DOHH2 (cell line): ENCODE results near the gene PPM1M.

Experiments used
- H3F3A ChIP-seq: fragments of 200-600 bp; sonication (generic), shearing (Covaris generic); 2 replicates; pipeline ENCODE4 v1.6.0; 2016; ENCODE audit warnings: antibody characterized with exemption, mild to moderate bottlenecking; ENCODE audit not compliant: control insufficient read depth, insufficient read depth
- H3K27ac ChIP-seq: fragments of 200-600 bp; sonication (generic); 2 replicates; pipeline ENCODE4 v1.5.1; 2014; ENCODE audit warnings: low read depth, mild to moderate bottlenecking, low read length, moderate library complexity
- H3K27me3 ChIP-seq: fragments of 200-600 bp; sonication (generic); 2 replicates; pipeline ENCODE4 v1.6.1; 2014; ENCODE audit warnings: mild to moderate bottlenecking, low read length, mixed read lengths; ENCODE audit not compliant: control insufficient read depth
- H3K36me3 ChIP-seq: fragments of 200-600 bp; sonication (generic); 2 replicates; pipeline ENCODE4 v1.6.1; 2014; ENCODE audit warnings: mild to moderate bottlenecking, low read length, moderate library complexity, mixed read lengths; ENCODE audit not compliant: control insufficient read depth
- H3K4me1 ChIP-seq: fragments of 200-600 bp; sonication (generic); 2 replicates; pipeline ENCODE4 v1.6.1; 2014; ENCODE audit warnings: mild to moderate bottlenecking, low read length, mixed read lengths; ENCODE audit not compliant: control insufficient read depth
- H3K4me2 ChIP-seq: fragments of 200-600 bp; sonication (generic); 2 replicates; pipeline ENCODE4 v1.6.0; 2014; ENCODE audit warnings: mild to moderate bottlenecking, low read length, moderate library complexity
- H3K4me3 ChIP-seq: fragments of 200-600 bp; sonication (generic); 2 replicates; pipeline ENCODE4 v1.5.1; 2014; ENCODE audit warnings: mild to moderate bottlenecking, low read length, mixed read lengths
- H3K79me2 ChIP-seq: fragments of 200-600 bp; sonication (generic); 2 replicates; pipeline ENCODE4 v1.6.1; 2014; ENCODE audit warnings: mild to moderate bottlenecking, low read length, mixed read lengths; ENCODE audit not compliant: control insufficient read depth
- H3K9me2 ChIP-seq: fragments of 200-600 bp; sonication (generic); replicated peaks from 2 replicates; pipeline ENCODE4 v1.6.1; 2014; ENCODE audit warnings: mild to moderate bottlenecking, low read length, mixed read lengths; ENCODE audit not compliant: control insufficient read depth
- H3K9me3 ChIP-seq: fragments of 200-600 bp; sonication (generic); 2 replicates; pipeline ENCODE4 v1.6.1; 2014; ENCODE audit warnings: antibody characterized with exemption, low read length, mixed read lengths; ENCODE audit not compliant: control insufficient read depth, insufficient read depth
- H4K20me1 ChIP-seq: fragments of 200-600 bp; sonication (generic); 2 replicates; pipeline ENCODE4 v1.6.0; 2014; ENCODE audit warnings: low read depth, mild to moderate bottlenecking, antibody characterized with exemption, low read length, moderate library complexity; ENCODE audit not compliant: control insufficient read depth, insufficient read depth
- EZH2phosphoT487 ChIP-seq: fragments of 200-600 bp; sonication (generic); IDR thresholded peaks from 2 replicates; pipeline ENCODE4 v1.6.1; 2017; ENCODE audit warnings: borderline replicate concordance, mild to moderate bottlenecking, antibody characterized with exemption, low read length, moderate library complexity, mixed read lengths
- TF ChIP-seq, protein P1 (sequence below): fragments of 200-600 bp; sonication (generic); IDR thresholded peaks from one replicate; pipeline ENCODE4 v1.5.1; 2014; ENCODE audit warnings: antibody characterized with exemption, mild to moderate bottlenecking, low read depth, low read length; ENCODE audit not compliant: poor library complexity, severe bottlenecking

PPM1M gene

DNA sequence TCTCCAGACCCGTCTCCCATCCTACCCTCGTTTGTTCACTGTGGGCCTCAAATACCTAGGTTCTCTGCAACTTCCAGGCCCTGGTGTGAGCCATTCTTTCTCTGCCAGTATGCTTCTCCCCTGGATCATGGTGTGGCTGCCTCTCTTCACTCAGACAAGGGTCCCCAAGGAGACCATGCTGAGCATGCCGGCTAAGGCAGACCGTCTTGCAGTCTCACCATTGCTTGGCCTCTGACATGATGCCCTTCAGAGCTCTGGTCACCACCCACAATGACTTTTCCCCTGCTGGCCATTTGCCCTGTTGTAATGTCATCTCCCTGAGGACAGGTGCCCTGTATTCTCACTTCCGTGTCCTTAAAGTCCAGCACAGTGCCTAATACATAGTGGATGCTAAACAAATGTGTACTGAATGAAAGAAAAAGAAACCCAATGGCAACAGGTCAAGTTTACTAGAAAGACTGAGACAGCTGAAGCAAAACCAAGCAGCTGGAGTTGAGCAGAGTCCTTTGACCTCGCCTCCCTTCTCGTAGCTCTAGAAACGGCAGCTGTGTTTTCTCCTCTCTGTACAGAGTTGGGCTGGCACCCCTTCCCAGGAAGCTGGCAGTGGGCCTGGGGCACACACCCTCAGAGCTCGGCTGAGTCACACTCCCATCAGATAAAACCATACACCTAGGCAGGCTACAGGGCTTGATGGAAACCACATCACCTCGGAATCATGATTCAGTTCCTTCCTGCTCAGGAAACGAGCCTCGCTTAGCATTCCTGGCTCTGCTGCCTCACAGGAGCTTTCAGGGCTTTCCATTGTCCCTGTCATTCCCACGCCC, 28.8 kb upstream of the PPM1M start:
- Histone ChIP-seq H3K9me3 (no peaks in the 10 kb centered on the region), H3K27me3 (no peaks in the 10 kb centered on the region), H3K27ac (no peak overlapping the region), H3K4me3 (no peak overlapping the region), H3F3A (peaks cover 15% of the 10 kb centered on the region), H4K20me1 (no peaks in the 10 kb centered on the region), H3K9me2 (no peaks in the 10 kb centered on the region), H3K4me1 (peaks cover 17% of the 10 kb centered on the region), H3K79me2 (peaks cover 32% of the 10 kb centered on the region), H3K4me2 (no peak overlapping the region), H3K36me3 (peaks cover 85% of the 10 kb centered on the region)
- TF ChIP-seq, protein P1, sequence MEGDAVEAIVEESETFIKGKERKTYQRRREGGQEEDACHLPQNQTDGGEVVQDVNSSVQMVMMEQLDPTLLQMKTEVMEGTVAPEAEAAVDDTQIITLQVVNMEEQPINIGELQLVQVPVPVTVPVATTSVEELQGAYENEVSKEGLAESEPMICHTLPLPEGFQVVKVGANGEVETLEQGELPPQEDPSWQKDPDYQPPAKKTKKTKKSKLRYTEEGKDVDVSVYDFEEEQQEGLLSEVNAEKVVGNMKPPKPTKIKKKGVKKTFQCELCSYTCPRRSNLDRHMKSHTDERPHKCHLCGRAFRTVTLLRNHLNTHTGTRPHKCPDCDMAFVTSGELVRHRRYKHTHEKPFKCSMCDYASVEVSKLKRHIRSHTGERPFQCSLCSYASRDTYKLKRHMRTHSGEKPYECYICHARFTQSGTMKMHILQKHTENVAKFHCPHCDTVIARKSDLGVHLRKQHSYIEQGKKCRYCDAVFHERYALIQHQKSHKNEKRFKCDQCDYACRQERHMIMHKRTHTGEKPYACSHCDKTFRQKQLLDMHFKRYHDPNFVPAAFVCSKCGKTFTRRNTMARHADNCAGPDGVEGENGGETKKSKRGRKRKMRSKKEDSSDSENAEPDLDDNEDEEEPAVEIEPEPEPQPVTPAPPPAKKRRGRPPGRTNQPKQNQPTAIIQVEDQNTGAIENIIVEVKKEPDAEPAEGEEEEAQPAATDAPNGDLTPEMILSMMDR = no peak
- no peak for TF ChIP-seq EZH2phosphoT487

GRCh38 chr3:52217409-52217805, 28.2 kb upstream of the PPM1M start:
- Histone ChIP-seq H3K27me3 (no peaks in the 10 kb centered on the region), H4K20me1 (no peaks in the 10 kb centered on the region), H3F3A (peaks cover 15% of the 10 kb centered on the region), H3K79me2 (peaks cover 38% of the 10 kb centered on the region), H3K27ac (no peak overlapping the region), H3K4me3 (no peak overlapping the region), H3K4me2 (no peak overlapping the region), H3K9me2 (no peaks in the 10 kb centered on the region), H3K36me3 (peaks cover 85% of the 10 kb centered on the region), H3K4me1 (peaks cover 17% of the 10 kb centered on the region), H3K9me3 (no peaks in the 10 kb centered on the region)
- TF ChIP-seq, protein P1 = no peak
- TF ChIP-seq EZH2phosphoT487 = no peak

- Histone ChIP-seq H4K20me1 (no peaks in the 10 kb centered on the region), H3K36me3 (peaks cover 85% of the 10 kb centered on the region), H3F3A (peaks cover 15% of the 10 kb centered on the region), H3K27ac (no peak overlapping the region), H3K79me2 (peaks cover 44% of the 10 kb centered on the region), H3K9me3 (no peaks in the 10 kb centered on the region), H3K27me3 (no peaks in the 10 kb centered on the region), H3K4me3 (no peak overlapping the region), H3K4me1 (peaks cover 17% of the 10 kb centered on the region), H3K9me2 (no peaks in the 10 kb centered on the region), H3K4me2 (no peak overlapping the region)
- TF ChIP-seq, protein P1 = no peak
- no peak for TF ChIP-seq EZH2phosphoT487
These were observed 27.5 kb upstream of the PPM1M start for GRCh38 chr3:52218026-52218425.
